GM19455 (cell line): ENCODE results near the gene CRY2.

Source experiments
- ATAC-seq: cut with Tn5 transposase; IDR thresholded peaks from one replicate; pipeline ENCODE4 v1.9.1; 2021; ENCODE audit not compliant: unreplicated experiment

The CRY2 gene

GRCh38 chr11:45877221-45877620 lies 29.9 kb downstream of the CRY2 start:
- no peak for ATAC-seq

GRCh38 chr11:45877845-45878244 lies 30.6 kb downstream of the CRY2 start:
- ATAC-seq = no peak

GRCh38 chr11:45879803-45880686 lies 32.8 kb downstream of the CRY2 start:
- ATAC-seq = no peak

GRCh38 chr11:45880772-45881570 lies 33.7 kb downstream of the CRY2 start:
- ATAC-seq = no peak

- no peak for ATAC-seq
These were observed 34.6 kb downstream of the CRY2 start for GRCh38 chr11:45881708-45882368.

GRCh38 chr11:45884596-45885185 lies 37.4 kb downstream of the CRY2 start:
- ATAC-seq = no peak

- peak; percentile 59 for ATAC-seq
These were observed 38.1 kb downstream of the CRY2 start, which contains the start of gene MAPK8IP1 for GRCh38 chr11:45885274-45885920. Gene MAPK8IP1, plus strand, starts transcription at chr11:45885651. Its CDS starts 170 bp downstream, at chr11:45885821.

- no peak for ATAC-seq
These were observed 38.8 kb downstream of the CRY2 start for GRCh38 chr11:45885921-45886721.

- no peak for ATAC-seq
These were observed 39.7 kb downstream of the CRY2 start for GRCh38 chr11:45886816-45887520.

- no peak for ATAC-seq
These were observed 40.3 kb downstream of the CRY2 start for GRCh38 chr11:45887587-45887986.

GRCh38 chr11:45889555-45889954 lies 42.3 kb downstream of the CRY2 start:
- ATAC-seq = no peak

GRCh38 chr11:45889966-45890365 lies 42.7 kb downstream of the CRY2 start:
- ATAC-seq = no peak

- no peak for ATAC-seq
These were observed 43.7 kb downstream of the CRY2 start for GRCh38 chr11:45890886-45891550.

GRCh38 chr11:45892856-45893255 lies 45.6 kb downstream of the CRY2 start:
- ATAC-seq = no peak

- ATAC-seq = no peak
These were observed 47.4 kb downstream of the CRY2 start for GRCh38 chr11:45894555-45895247.

GRCh38 chr11:45895553-45896259 lies 48.4 kb downstream of the CRY2 start:
- ATAC-seq = no peak

GRCh38 chr11:45896422-45896984 lies 49.2 kb downstream of the CRY2 start:
- ATAC-seq = no peak
